ENCODE data around the gene RENBP. TPM values are rescaled to one million over a fixed set of nuclear protein-coding genes. Genes with fewer than 3 reads are reported as not detected.
A peak's percentile ranks its signal among the peaks of the same experiment; 100 is the strongest.

The RENBP gene
- polyA plus RNA-seq, 1 of the 3 experiments (the other 2 are of a cell fraction) = 0.90 TPM

DNA sequence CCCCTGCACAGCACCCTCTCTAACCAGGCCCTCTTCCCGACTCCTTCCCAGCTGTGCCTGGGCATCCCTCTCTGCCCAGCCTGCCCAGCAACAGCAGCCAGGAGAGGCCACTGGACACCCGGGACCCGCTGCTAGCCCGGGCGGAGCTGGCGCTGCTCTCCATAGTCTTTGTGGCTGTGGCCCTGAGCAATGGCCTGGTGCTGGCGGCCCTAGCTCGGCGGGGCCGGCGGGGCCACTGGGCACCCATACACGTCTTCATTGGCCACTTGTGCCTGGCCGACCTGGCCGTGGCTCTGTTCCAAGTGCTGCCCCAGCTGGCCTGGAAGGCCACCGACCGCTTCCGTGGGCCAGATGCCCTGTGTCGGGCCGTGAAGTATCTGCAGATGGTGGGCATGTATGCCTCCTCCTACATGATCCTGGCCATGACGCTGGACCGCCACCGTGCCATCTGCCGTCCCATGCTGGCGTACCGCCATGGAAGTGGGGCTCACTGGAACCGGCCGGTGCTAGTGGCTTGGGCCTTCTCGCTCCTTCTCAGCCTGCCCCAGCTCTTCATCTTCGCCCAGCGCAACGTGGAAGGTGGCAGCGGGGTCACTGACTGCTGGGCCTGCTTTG lies 38.9 kb downstream of the RENBP start:
- Histone ChIP-seq H3K9me3 (no peaks in the 10 kb centered on the region), H2AFZ (ENCODE audit: low read depth) (no peak overlapping the region), H3K36me3 (replicated peaks in 1 of 2; ENCODE audit: control insufficient read depth in 1 of 2, insufficient read depth in 2 of 2, low read length in 1 of 2) (no peaks in the 10 kb centered on the region), H3K79me2 (ENCODE audit: insufficient read depth) (no peaks in the 10 kb centered on the region), H3K4me3 (ENCODE audit: low read depth in 2 of 2, low read length in 1 of 2) (no peak overlapping the region), H3K9me2 (no peaks in the 10 kb centered on the region), H3K27ac (ENCODE audit: low read depth in 2 of 2, low read length in 1 of 2) (no peak overlapping the region), H3F3A (replicated peaks; ENCODE audit: insufficient read depth) (no peaks in the 10 kb centered on the region), H4K20me1 (ENCODE audit: insufficient read depth) (no peaks in the 10 kb centered on the region), H3K27me3 (ENCODE audit: insufficient read depth) (peaks cover 45% of the 10 kb centered on the region), H3K4me1 (ENCODE audit: control insufficient read depth in 1 of 2, insufficient read depth in 2 of 2, low read depth in 1 of 2, low read length in 1 of 2) (peaks cover 0 to 33% of the 10 kb centered on the region in 2 experiments; a peak in 1 of 4 replicates), H3K9ac (no peak overlapping the region), H3K4me2 (no peak overlapping the region)
- TF ChIP-seq NFIC (IDR thresholded peaks at IDR 0.05; ENCODE audit: borderline replicate concordance) (no peak), GATA2 (CRISPR knock-in tag; IDR thresholded peaks at IDR 0.05) (no peak), RXRA (IDR thresholded peaks at IDR 0.05; ENCODE audit: borderline replicate concordance, low read depth) (no peak), GABPA (IDR thresholded peaks at IDR 0.05; ENCODE audit: low read depth) (no peak), ELF1 (IDR thresholded peaks at IDR 0.05) (no peak), FOSL2 (IDR thresholded peaks at IDR 0.05; ENCODE audit: borderline replicate concordance, low read depth) (no peak), EP300 (IDR thresholded peaks at IDR 0.05; ENCODE audit: borderline replicate concordance in 1 of 2, low read depth in 1 of 2, low read length in 1 of 2) (no peak), RCOR1 (IDR thresholded peaks at IDR 0.05; ENCODE audit: low read length) (no peak), MEF2A (IDR thresholded peaks at IDR 0.05; ENCODE audit: borderline replicate concordance, low read depth) (no peak), EZH2phosphoT487 (IDR thresholded peaks at IDR 0.05; ENCODE audit: borderline replicate concordance, low read depth) (no peak), TAF1 (IDR thresholded peaks at IDR 0.05; ENCODE audit: borderline replicate concordance, low read depth, low read length) (no peak), REST (IDR thresholded peaks at IDR 0.05; ENCODE audit: low read depth, low read length) (no peak), SMC3 (IDR thresholded peaks at IDR 0.05; ENCODE audit: low read depth, low read length) (no peak), RFX5 (IDR thresholded peaks at IDR 0.05; ENCODE audit: low read length) (no peak), TEAD4 (IDR thresholded peaks at IDR 0.05; ENCODE audit: borderline replicate concordance, insufficient read depth) (no peak)
- TF ChIP-seq, protein P1, sequence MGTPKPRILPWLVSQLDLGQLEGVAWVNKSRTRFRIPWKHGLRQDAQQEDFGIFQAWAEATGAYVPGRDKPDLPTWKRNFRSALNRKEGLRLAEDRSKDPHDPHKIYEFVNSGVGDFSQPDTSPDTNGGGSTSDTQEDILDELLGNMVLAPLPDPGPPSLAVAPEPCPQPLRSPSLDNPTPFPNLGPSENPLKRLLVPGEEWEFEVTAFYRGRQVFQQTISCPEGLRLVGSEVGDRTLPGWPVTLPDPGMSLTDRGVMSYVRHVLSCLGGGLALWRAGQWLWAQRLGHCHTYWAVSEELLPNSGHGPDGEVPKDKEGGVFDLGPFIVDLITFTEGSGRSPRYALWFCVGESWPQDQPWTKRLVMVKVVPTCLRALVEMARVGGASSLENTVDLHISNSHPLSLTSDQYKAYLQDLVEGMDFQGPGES (IDR thresholded peaks at IDR 0.05; ENCODE audit: low read depth, low read length) = no peak
- TF ChIP-seq, protein P2, sequence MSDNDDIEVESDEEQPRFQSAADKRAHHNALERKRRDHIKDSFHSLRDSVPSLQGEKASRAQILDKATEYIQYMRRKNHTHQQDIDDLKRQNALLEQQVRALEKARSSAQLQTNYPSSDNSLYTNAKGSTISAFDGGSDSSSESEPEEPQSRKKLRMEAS (IDR thresholded peaks at IDR 0.05; ENCODE audit: low read depth) = no peak
- TF ChIP-seq, protein P3, sequence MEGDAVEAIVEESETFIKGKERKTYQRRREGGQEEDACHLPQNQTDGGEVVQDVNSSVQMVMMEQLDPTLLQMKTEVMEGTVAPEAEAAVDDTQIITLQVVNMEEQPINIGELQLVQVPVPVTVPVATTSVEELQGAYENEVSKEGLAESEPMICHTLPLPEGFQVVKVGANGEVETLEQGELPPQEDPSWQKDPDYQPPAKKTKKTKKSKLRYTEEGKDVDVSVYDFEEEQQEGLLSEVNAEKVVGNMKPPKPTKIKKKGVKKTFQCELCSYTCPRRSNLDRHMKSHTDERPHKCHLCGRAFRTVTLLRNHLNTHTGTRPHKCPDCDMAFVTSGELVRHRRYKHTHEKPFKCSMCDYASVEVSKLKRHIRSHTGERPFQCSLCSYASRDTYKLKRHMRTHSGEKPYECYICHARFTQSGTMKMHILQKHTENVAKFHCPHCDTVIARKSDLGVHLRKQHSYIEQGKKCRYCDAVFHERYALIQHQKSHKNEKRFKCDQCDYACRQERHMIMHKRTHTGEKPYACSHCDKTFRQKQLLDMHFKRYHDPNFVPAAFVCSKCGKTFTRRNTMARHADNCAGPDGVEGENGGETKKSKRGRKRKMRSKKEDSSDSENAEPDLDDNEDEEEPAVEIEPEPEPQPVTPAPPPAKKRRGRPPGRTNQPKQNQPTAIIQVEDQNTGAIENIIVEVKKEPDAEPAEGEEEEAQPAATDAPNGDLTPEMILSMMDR (IDR thresholded peaks at IDR 0.05) = no peak
- DNase-seq = peak; percentile 29
- CTCF ChIA-PET = interaction anchor here (1.4 to 9.3 kb wide), 2 partner anchors 18 to 41 kb away, joined by 3 to 130 read pairs; partner anchors contain the start of gene ARHGAP4
- whole genome bisulfite sequencing (ENCODE audit: low lambda C conversion rate) = 56% methylated on average over 13 of the region's 32 CpGs
- POLR2A ChIA-PET = no interaction called here

Data from SK-N-SH (cell line).